Measurements from ENCODE around the gene CACNA1G. TPM values are rescaled to one million over a fixed set of nuclear protein-coding genes. Genes with fewer than 3 reads are reported as not detected.

Gene CACNA1G
- total and polyA plus RNA-seq, 2 donors (not counting 1 experiment from before 2014, with no cell fraction given): 0.08 to 0.99 TPM

- H2AFZ ChIP-seq (ENCODE audit: low read length): no peak overlapping the region
- H3K36me3 ChIP-seq (ENCODE audit: control insufficient read depth, insufficient read depth, low read length): no peaks in the 10 kb centered on the region
- H3K27ac ChIP-seq (ENCODE audit: insufficient read depth, low read length): no peak overlapping the region
- no peaks in the 10 kb centered on the region for H3K9me3 ChIP-seq (ENCODE audit: control insufficient read depth, insufficient read depth, low read depth, low read length)
- no peaks in the 10 kb centered on the region for H3K79me2 ChIP-seq (ENCODE audit: control insufficient read depth, insufficient read depth, low read length)
- no peak overlapping the region for H3K4me2 ChIP-seq (ENCODE audit: extremely low read depth, insufficient read depth, low read length)
- no peak overlapping the region for H3K4me3 ChIP-seq (replicated peaks in 1 of 4; ENCODE audit: control extremely low read depth in 1 of 4, insufficient read depth in 1 of 4, low read depth in 3 of 4, low read length in 4 of 4)
- H4K20me1 ChIP-seq (ENCODE audit: control insufficient read depth, extremely low read depth, insufficient read depth, low read length): no peaks in the 10 kb centered on the region
- TF ChIP-seq CTCF (conservative IDR thresholded peaks at IDR 0.05 in 1 of 2, IDR thresholded peaks at IDR 0.05 in 1 of 2; ENCODE audit: low read depth in 1 of 2, low read length in 2 of 2) (no peak), EZH2 (IDR thresholded peaks at IDR 0.05; ENCODE audit: low read length, missing control alignments) (no peak)
- no peak overlapping the region for H3K9ac ChIP-seq (ENCODE audit: insufficient read depth, low read length)
- H3K27me3 ChIP-seq (ENCODE audit: control insufficient read depth, insufficient read depth, low read length): peaks cover 7% of the 10 kb centered on the region
- DNase-seq (ENCODE audit: low read depth in 2 of 2): no peak
- H3K4me1 ChIP-seq (ENCODE audit: control insufficient read depth, extremely low read depth, insufficient read depth, low read length): no peaks in the 10 kb centered on the region
These were observed 17.7 kb downstream of the CACNA1G start for GRCh38 chr17:50578173-50578572.

GRCh38 chr17:50579399-50579798, 18.9 kb downstream of the CACNA1G start:
- H3K9ac ChIP-seq (ENCODE audit: insufficient read depth, low read length): no peak overlapping the region
- H3K4me1 ChIP-seq (ENCODE audit: control insufficient read depth, extremely low read depth, insufficient read depth, low read length): no peaks in the 10 kb centered on the region
- no peak for DNase-seq (ENCODE audit: low read depth in 2 of 2)
- H3K4me3 ChIP-seq (replicated peaks in 1 of 4; ENCODE audit: control extremely low read depth in 1 of 4, insufficient read depth in 1 of 4, low read depth in 3 of 4, low read length in 4 of 4): no peak overlapping the region
- no peaks in the 10 kb centered on the region for H3K9me3 ChIP-seq (ENCODE audit: control insufficient read depth, insufficient read depth, low read depth, low read length)
- no peak overlapping the region for H3K4me2 ChIP-seq (ENCODE audit: extremely low read depth, insufficient read depth, low read length)
- no peak overlapping the region for H2AFZ ChIP-seq (ENCODE audit: low read length)
- no peak overlapping the region for H3K27ac ChIP-seq (ENCODE audit: insufficient read depth, low read length)
- no peaks in the 10 kb centered on the region for H3K79me2 ChIP-seq (ENCODE audit: control insufficient read depth, insufficient read depth, low read length)
- no peaks in the 10 kb centered on the region for H3K36me3 ChIP-seq (ENCODE audit: control insufficient read depth, insufficient read depth, low read length)
- TF ChIP-seq CTCF (conservative IDR thresholded peaks at IDR 0.05 in 1 of 2, IDR thresholded peaks at IDR 0.05 in 1 of 2; ENCODE audit: low read depth in 1 of 2, low read length in 2 of 2): no peak
- TF ChIP-seq EZH2 (IDR thresholded peaks at IDR 0.05; ENCODE audit: low read length, missing control alignments): no peak
- H3K27me3 ChIP-seq (ENCODE audit: control insufficient read depth, insufficient read depth, low read length): peaks cover 7% of the 10 kb centered on the region
- no peaks in the 10 kb centered on the region for H4K20me1 ChIP-seq (ENCODE audit: control insufficient read depth, extremely low read depth, insufficient read depth, low read length)

GRCh38 chr17:50580646-50581045, 20.1 kb downstream of the CACNA1G start:
- Histone ChIP-seq H3K4me3 (replicated peaks in 1 of 4; ENCODE audit: control extremely low read depth in 1 of 4, insufficient read depth in 1 of 4, low read depth in 3 of 4, low read length in 4 of 4) (no peak overlapping the region), H3K79me2 (ENCODE audit: control insufficient read depth, insufficient read depth, low read length) (no peaks in the 10 kb centered on the region), H3K9ac (ENCODE audit: insufficient read depth, low read length) (no peak overlapping the region), H4K20me1 (ENCODE audit: control insufficient read depth, extremely low read depth, insufficient read depth, low read length) (no peaks in the 10 kb centered on the region), H2AFZ (ENCODE audit: low read length) (no peak overlapping the region), H3K9me3 (ENCODE audit: control insufficient read depth, insufficient read depth, low read depth, low read length) (no peaks in the 10 kb centered on the region), H3K27me3 (ENCODE audit: control insufficient read depth, insufficient read depth, low read length) (peaks cover 7% of the 10 kb centered on the region), H3K27ac (ENCODE audit: insufficient read depth, low read length) (no peak overlapping the region), H3K4me2 (ENCODE audit: extremely low read depth, insufficient read depth, low read length) (no peak overlapping the region), H3K36me3 (ENCODE audit: control insufficient read depth, insufficient read depth, low read length) (no peaks in the 10 kb centered on the region), H3K4me1 (ENCODE audit: control insufficient read depth, extremely low read depth, insufficient read depth, low read length) (no peaks in the 10 kb centered on the region)
- DNase-seq (ENCODE audit: low read depth in 2 of 2): no peak
- TF ChIP-seq CTCF (conservative IDR thresholded peaks at IDR 0.05 in 1 of 2, IDR thresholded peaks at IDR 0.05 in 1 of 2; ENCODE audit: low read depth in 1 of 2, low read length in 2 of 2): no peak
- TF ChIP-seq EZH2 (IDR thresholded peaks at IDR 0.05; ENCODE audit: low read length, missing control alignments): no peak

All from fibroblast of lung (primary cell).